IMR-90 (cell line): ENCODE results near the gene SCFD2. TPM values are rescaled to one million over a fixed set of nuclear protein-coding genes. Genes with fewer than 3 reads are reported as not detected.
A peak's percentile ranks its signal among the peaks of the same experiment; 100 is the strongest.

ENCODE experiments used
- ATAC-seq: fragments of 200-7000 bp; cut with Tn5 transposase; 2 replicates; pipeline ENCODE4 v1.9.1; 2020; ENCODE audit warnings: low read depth, mild to moderate bottlenecking, moderate library complexity
- BruUV-seq: library from RNA; stranded (reverse); fragments of 400-500 nt; replicated peaks from 2 replicates; lab custom pipeline; 2021; lab: Mats Ljungman, UMichigan
- CTCF ChIA-PET: fragments of 300-600 bp; formaldehyde crosslinking; extraction: SDS; loops from one replicate; lab custom pipeline; 2021; ENCODE audit warnings: antibody characterized with exemption; lab: Yijun Ruan, JAX
- POLR2A ChIA-PET: fragments of 300-600 bp; sonication (Branson Sonifier 250); formaldehyde crosslinking; loops from one replicate; lab custom pipeline; 2022; ENCODE audit warnings: antibody characterized with exemption; ENCODE audit not compliant: unreplicated experiment; lab: Charles Lee
- DNase-seq: peaks from one replicate; pipeline ENCODE4 v3.0.0; 2013
- H2AFZ ChIP-seq: replicated peaks from 2 replicates; pipeline ENCODE3; 2013; ENCODE audit warnings: low read length, mild to moderate bottlenecking; ENCODE audit not compliant: poor library complexity
- H2AK5ac ChIP-seq: 2 replicates; pipeline ENCODE4 v1.6.1; 2013; ENCODE audit warnings: low read depth, low read length, inconsistent platforms
- H2AK9ac ChIP-seq: replicated peaks from 2 replicates; pipeline ENCODE3; 2013; ENCODE audit warnings: mild to moderate bottlenecking, low read depth, low read length, moderate library complexity; ENCODE audit not compliant: poor library complexity
- H2BK120ac ChIP-seq: 2 replicates; pipeline ENCODE4 v1.6.1; 2013; ENCODE audit warnings: low read depth, low read length, inconsistent platforms
- H2BK15ac ChIP-seq: 3 replicates; pipeline ENCODE4 v1.6.1; 2013; ENCODE audit warnings: low read depth, low read length, inconsistent platforms
- H2BK20ac ChIP-seq: 2 replicates; pipeline ENCODE4 v1.6.1; 2013; ENCODE audit warnings: low read depth, mild to moderate bottlenecking, inconsistent platforms, low read length, moderate library complexity
- H2BK5ac ChIP-seq: 2 replicates; pipeline ENCODE4 v1.6.1; 2013; ENCODE audit warnings: mild to moderate bottlenecking, low read depth, low read length, inconsistent platforms; ENCODE audit not compliant: poor library complexity, severe bottlenecking
- H3K14ac ChIP-seq: replicated peaks from 2 replicates; pipeline ENCODE4 v1.6.1; 2013; ENCODE audit warnings: low read depth, low read length, inconsistent platforms
- H3K18ac ChIP-seq: 2 replicates; pipeline ENCODE4 v1.6.1; 2013; ENCODE audit warnings: low read depth, low read length, control low read depth
- H3K23ac ChIP-seq: 2 replicates; pipeline ENCODE4 v1.6.1; 2013; ENCODE audit warnings: low read depth, low read length, inconsistent platforms
- H3K27ac ChIP-seq: 2 replicates; pipeline ENCODE4 v1.5.1; 2013; ENCODE audit warnings: mild to moderate bottlenecking, control low read depth, low read length; ENCODE audit not compliant: insufficient read depth
- H3K27me3 ChIP-seq: 2 replicates; pipeline ENCODE4 v1.6.1; 2013; ENCODE audit warnings: low read length; ENCODE audit not compliant: control insufficient read depth, insufficient read depth
- H3K36me3 ChIP-seq: 2 replicates; pipeline ENCODE4 v1.6.1; 2013; ENCODE audit warnings: low read length, mixed read lengths; ENCODE audit not compliant: control insufficient read depth, insufficient read depth
- H3K4ac ChIP-seq: 2 replicates; pipeline ENCODE4 v1.6.1; 2013; ENCODE audit warnings: low read depth, low read length, inconsistent platforms
- H3K4me1 ChIP-seq: 2 replicates; pipeline ENCODE4 v1.6.1; 2013; ENCODE audit warnings: low read length, mixed read lengths; ENCODE audit not compliant: control insufficient read depth, insufficient read depth
- H3K4me2 ChIP-seq: 2 replicates; pipeline ENCODE4 v1.6.1; 2013; ENCODE audit warnings: low read depth, mild to moderate bottlenecking, control low read depth, low read length, moderate library complexity
- H3K4me3 ChIP-seq: 2 replicates; pipeline ENCODE4 v1.5.1; 2013; ENCODE audit warnings: low read depth, mild to moderate bottlenecking, control low read depth, low read length, moderate library complexity; ENCODE audit not compliant: insufficient read depth
- H3K56ac ChIP-seq: 2 replicates; pipeline ENCODE4 v1.6.1; 2013; ENCODE audit warnings: low read length, inconsistent platforms; ENCODE audit not compliant: insufficient read depth; ENCODE audit errors: extremely low read depth
- H3K79me1 ChIP-seq, 2 experiments: 2 replicates each; pipeline ENCODE4 v1.6.1; 2013; ENCODE audit warnings: low read length in 2 of 2, inconsistent platforms in 1 of 2, low read depth in 1 of 2
- H3K9ac ChIP-seq: 2 replicates; pipeline ENCODE4 v1.6.1; 2013; ENCODE audit warnings: low read depth, low read length, control low read depth
- H3K9me1 ChIP-seq: 2 replicates; pipeline ENCODE4 v1.6.1; 2013; ENCODE audit warnings: low read length, inconsistent platforms; ENCODE audit not compliant: insufficient read depth
- H3K9me3 ChIP-seq: 2 replicates; pipeline ENCODE4 v1.6.1; 2013; ENCODE audit warnings: low read length; ENCODE audit not compliant: control insufficient read depth, insufficient read depth
- H4K20me1 ChIP-seq: 2 replicates; pipeline ENCODE4 v1.6.1; 2013; ENCODE audit warnings: low read length, inconsistent platforms; ENCODE audit not compliant: insufficient read depth
- H4K5ac ChIP-seq: 2 replicates; pipeline ENCODE4 v1.6.1; 2013; ENCODE audit warnings: mild to moderate bottlenecking, low read depth, low read length, control low read depth
- H4K8ac ChIP-seq, 2 experiments: 2 replicates each; pipeline ENCODE4 v1.6.1; 2013; ENCODE audit warnings: low read depth in 2 of 2, low read length in 2 of 2, control low read depth in 1 of 2, inconsistent platforms in 1 of 2
- H4K91ac ChIP-seq: 2 replicates; pipeline ENCODE4 v1.6.1; 2013; ENCODE audit warnings: low read depth, low read length, inconsistent platforms; ENCODE audit not compliant: insufficient read depth
- FOS ChIP-seq: fragments of 150-350 bp; IDR thresholded peaks from 2 replicates; pipeline ENCODE4 v1.6.1; 2016; ENCODE audit warnings: low read depth, low read length
- MAFK ChIP-seq: IDR thresholded peaks from 2 replicates; pipeline ENCODE4 v1.6.1; 2012; ENCODE audit warnings: low read depth, low read length, improper control_type of control experiment
- MAZ ChIP-seq: IDR thresholded peaks from 2 replicates; pipeline ENCODE4 v1.6.1; 2012; ENCODE audit warnings: low read depth, mild to moderate bottlenecking, low read length, improper control_type of control experiment, moderate library complexity, borderline replicate concordance
- MXI1 ChIP-seq: IDR thresholded peaks from 2 replicates; pipeline ENCODE4 v1.6.1; 2012; ENCODE audit warnings: low read depth, mild to moderate bottlenecking, low read length, moderate library complexity, borderline replicate concordance
- POLR2A ChIP-seq: IDR thresholded peaks from 2 replicates; pipeline ENCODE4 v1.6.1; 2012; ENCODE audit warnings: mild to moderate bottlenecking, low read depth, low read length
- RAD21 ChIP-seq: IDR thresholded peaks from 2 replicates; pipeline ENCODE4 v1.6.1; 2012; ENCODE audit warnings: low read length, improper control_type of control experiment
- RCOR1 ChIP-seq: IDR thresholded peaks from 2 replicates; pipeline ENCODE4 v1.6.1; 2012; ENCODE audit warnings: mild to moderate bottlenecking, low read length, improper control_type of control experiment; ENCODE audit not compliant: insufficient replicate concordance
- WGBS, 2 experiments: methylation state at CpG; one replicate each; pipeline versions ENCODE4 v1.1.5 to v1.1.7; 2013; ENCODE audit warnings: missing lambda C conversion rate in 2 of 2; ENCODE audit not compliant: insufficient read length in 1 of 2; ENCODE audit errors: extremely low coverage in 2 of 2; 5-methylcytosine and 5-hydroxymethylcytosine counted together
- dilution Hi-C: fragments of 300-500 bp; cut with HindIII; formaldehyde crosslinking; loops from one replicate; pipeline ENCODE4 v1.14.3; 2018; ENCODE audit warnings: low sequenced_read_pairs; ENCODE audit not compliant: unreplicated experiment
- in situ Hi-C: fragments of 300-500 bp; cut with MboI; formaldehyde crosslinking; loops from 3 replicates; pipeline ENCODE4 v1.14.3; 2019; ENCODE audit warnings: low sequenced_read_pairs, inconsistent platforms, mixed read lengths
- intact Hi-C: fragments of 100-400 bp; cut with micrococcal nuclease; formaldehyde crosslinking; loops from 2 replicates; pipeline ENCODE4 v1.10.0; 2022
- polyA plus RNA-seq, 3 experiments: library from polyadenylated mRNA; depleted of rRNA; stranded (reverse); fragments of >200 nt; gene quantifications; 2 replicates each; pipeline ENCODE4 v1.2.3, GENCODE V29; 2012; ENCODE audit warnings: low replicate concordance in 1 of 3
- total RNA-seq: library from RNA; depleted of rRNA; stranded (reverse); fragments of >200 nt; gene quantifications from 2 replicates; pipeline ENCODE4 v1.2.3, GENCODE V29; 2012
- TF ChIP-seq, protein P1 (sequence below): fragments of 150-350 bp; IDR thresholded peaks from 2 replicates; pipeline ENCODE4 v1.6.1; 2016; ENCODE audit warnings: low read depth, mild to moderate bottlenecking, low read length, moderate library complexity, borderline replicate concordance
- TF ChIP-seq, protein P2 (sequence below): fragments of 150-350 bp; IDR thresholded peaks from 2 replicates; pipeline ENCODE4 v1.6.1; 2017; ENCODE audit warnings: mild to moderate bottlenecking, antibody characterized with exemption, low read length, low read depth

Gene SCFD2
- total and polyA plus RNA-seq, 2 of the 4 experiments (the other 2 are of a cell fraction), result 18.9 to 62.4 TPM

DNA sequence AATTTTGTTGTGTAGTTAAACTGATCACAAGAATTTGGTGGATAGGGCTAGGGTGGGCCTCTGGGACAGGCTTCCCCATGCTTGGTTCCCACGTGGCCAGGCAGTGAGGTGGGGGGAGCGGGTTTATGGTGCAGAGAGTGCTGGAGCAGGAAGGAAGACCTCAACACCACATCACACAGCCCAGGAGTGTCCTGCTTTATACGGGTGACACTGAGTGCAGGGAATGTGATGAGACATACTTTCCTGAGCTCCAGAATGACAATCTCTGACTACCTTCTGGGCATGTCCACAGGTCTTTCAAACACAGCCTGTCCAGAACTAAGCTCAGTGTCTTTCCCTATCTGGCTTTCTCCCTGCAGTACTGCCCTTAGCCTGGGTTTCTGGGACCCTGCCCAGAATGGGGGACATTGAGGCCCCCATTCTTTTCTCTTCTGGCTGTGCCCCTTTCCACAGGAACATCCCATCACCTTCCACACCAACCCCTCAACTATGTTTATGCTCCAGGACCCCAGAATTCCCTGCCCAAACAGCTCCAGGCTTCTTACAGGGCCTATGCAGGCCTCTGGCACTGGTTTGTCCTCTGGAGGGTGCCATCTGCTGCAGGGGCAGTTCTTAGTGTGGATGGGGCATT, 540.3 kb downstream of the SCFD2 start:
- in situ Hi-C loops (no loop called here), dilution Hi-C loops (no loop called here), intact Hi-C loops (no loop called here)
- ChIA-PET POLR2A (interaction anchor here (0.5 kb wide), 1 partner anchor 775 kb away, joined by 5 read pairs; no protein-coding TSS in a partner anchor), CTCF (no interaction called here)
- H4K5ac ChIP-seq, result peak overlapping the region; percentile 88
- H3K36me3 ChIP-seq, result no peaks in the 10 kb centered on the region
- no peaks in the 10 kb centered on the region for H3K27me3 ChIP-seq
- H2BK15ac ChIP-seq, result peak overlapping the region; percentile 42; the same call in 2 of the 3 replicates
- H3K9me3 ChIP-seq, result no peaks in the 10 kb centered on the region
- no peak overlapping the region for H3K4me3 ChIP-seq
- TF ChIP-seq RAD21, result no peak
- no peak for TF ChIP-seq MXI1
- no peak for TF ChIP-seq RCOR1
- TF ChIP-seq MAZ, result no peak
- TF ChIP-seq, protein P1, sequence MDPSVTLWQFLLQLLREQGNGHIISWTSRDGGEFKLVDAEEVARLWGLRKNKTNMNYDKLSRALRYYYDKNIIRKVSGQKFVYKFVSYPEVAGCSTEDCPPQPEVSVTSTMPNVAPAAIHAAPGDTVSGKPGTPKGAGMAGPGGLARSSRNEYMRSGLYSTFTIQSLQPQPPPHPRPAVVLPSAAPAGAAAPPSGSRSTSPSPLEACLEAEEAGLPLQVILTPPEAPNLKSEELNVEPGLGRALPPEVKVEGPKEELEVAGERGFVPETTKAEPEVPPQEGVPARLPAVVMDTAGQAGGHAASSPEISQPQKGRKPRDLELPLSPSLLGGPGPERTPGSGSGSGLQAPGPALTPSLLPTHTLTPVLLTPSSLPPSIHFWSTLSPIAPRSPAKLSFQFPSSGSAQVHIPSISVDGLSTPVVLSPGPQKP, result no peak
- TF ChIP-seq MAFK, result no peak
- TF ChIP-seq FOS, result no peak
- TF ChIP-seq, protein P2, sequence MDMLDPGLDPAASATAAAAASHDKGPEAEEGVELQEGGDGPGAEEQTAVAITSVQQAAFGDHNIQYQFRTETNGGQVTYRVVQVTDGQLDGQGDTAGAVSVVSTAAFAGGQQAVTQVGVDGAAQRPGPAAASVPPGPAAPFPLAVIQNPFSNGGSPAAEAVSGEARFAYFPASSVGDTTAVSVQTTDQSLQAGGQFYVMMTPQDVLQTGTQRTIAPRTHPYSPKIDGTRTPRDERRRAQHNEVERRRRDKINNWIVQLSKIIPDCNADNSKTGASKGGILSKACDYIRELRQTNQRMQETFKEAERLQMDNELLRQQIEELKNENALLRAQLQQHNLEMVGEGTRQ, result no peak
- no peak for TF ChIP-seq POLR2A
- peak overlapping the region; percentile 10 to 59; a peak in 3 of 4 replicates for H4K8ac ChIP-seq
- no peaks in the 10 kb centered on the region for H3K79me1 ChIP-seq
- peak overlapping the region; percentile 82 for H3K4ac ChIP-seq
- H3K56ac ChIP-seq, result peak overlapping the region; percentile 61; the same call in 1 of the 2 replicates
- peak overlapping the region; percentile 76 for H2AK5ac ChIP-seq
- peak overlapping the region; percentile 51 for H2BK5ac ChIP-seq
- peak overlapping the region; percentile 39 for H3K27ac ChIP-seq
- no CpG with 5 or more reads among the region's 3 CpGs for WGBS, 2 experiments
- DNase-seq (peak; percentile 10), ATAC-seq (peak; percentile 1)
- no peak overlapping the region for H2AK9ac ChIP-seq
- H4K20me1 ChIP-seq, result peaks cover 10% of the 10 kb centered on the region
- H3K4me1 ChIP-seq, result peaks cover 26% of the 10 kb centered on the region
- BruUV-seq, result no TSS peak
- H2AFZ ChIP-seq, result peak overlapping the region; percentile 71
- H2BK20ac ChIP-seq, result peak overlapping the region; percentile 97
- peak overlapping the region; percentile 91 for H3K18ac ChIP-seq
- H2BK120ac ChIP-seq, result peak overlapping the region; percentile 98
- peak overlapping the region; percentile 13; the same call in 1 of the 2 replicates for H3K9ac ChIP-seq
- peaks cover 22% of the 10 kb centered on the region for H3K9me1 ChIP-seq
- peak overlapping the region; percentile 95 for H3K14ac ChIP-seq
- peak overlapping the region; percentile 92 for H3K23ac ChIP-seq
- H3K4me2 ChIP-seq, result no peak overlapping the region
- peak overlapping the region; percentile 94 for H4K91ac ChIP-seq
